BJ (cell line): ENCODE results near the gene CCT7. TPM values are rescaled to one million over a fixed set of nuclear protein-coding genes. Genes with fewer than 3 reads are reported as not detected.

Source experiments
- CTCF ChIA-PET: fragments of 350-600 bp; formaldehyde crosslinking; extraction: SDS; loops from one replicate; lab custom pipeline; 2021; ENCODE audit warnings: antibody characterized with exemption, inconsistent platforms; lab: Yijun Ruan, JAX
- POLR2A ChIA-PET: fragments of 300-600 bp; sonication (Branson Sonifier 250); formaldehyde crosslinking; extraction: SDS; loops from one replicate; lab custom pipeline; 2021; ENCODE audit warnings: antibody characterized with exemption; lab: Charles Lee
- DNase-seq: peaks from one replicate; pipeline ENCODE4 v3.0.0-alpha.2; 2011; ENCODE audit warnings: low read depth
- H3K27me3 ChIP-seq: 2 replicates; pipeline ENCODE4 v1.6.0; 2011; ENCODE audit warnings: low read length; ENCODE audit not compliant: control insufficient read depth, insufficient read depth
- H3K36me3 ChIP-seq: 2 replicates; pipeline ENCODE4 v1.5.1; 2011; ENCODE audit warnings: low read length; ENCODE audit not compliant: control insufficient read depth, insufficient read depth
- H3K4me3 ChIP-seq: 2 replicates; pipeline ENCODE4 v1.5.1; 2011; ENCODE audit warnings: low read depth, mild to moderate bottlenecking, control low read depth, low read length
- CTCF ChIP-seq: IDR thresholded peaks from 2 replicates; pipeline ENCODE4 v1.5.1; 2011; ENCODE audit warnings: low read depth, mild to moderate bottlenecking, control low read depth, inconsistent platforms, low read length, moderate library complexity; ENCODE audit not compliant: insufficient read depth
- polyA plus RNA-seq: library from polyadenylated mRNA; depleted of rRNA; stranded (reverse); fragments of >200 nt; gene quantifications from 2 replicates; pipeline ENCODE4 v1.2.3, GENCODE V29; 2011

Gene CCT7
- polyA plus RNA-seq, 1 experiment: 285 TPM

- H3K4me3 ChIP-seq: no peak overlapping the region
- no peaks in the 10 kb centered on the region for H3K36me3 ChIP-seq
- POLR2A ChIA-PET: no interaction called here
- CTCF ChIA-PET: interaction anchor here (0.7 to 4.8 kb wide), 5 partner anchors 16 to 77 kb away, joined by 3 to 30 read pairs (median 3); no protein-coding TSS in a partner anchor
- TF ChIP-seq CTCF: no peak
- peaks cover 10% of the 10 kb centered on the region for H3K27me3 ChIP-seq
- DNase-seq: no peak
These were observed 23.4 kb upstream of the CCT7 start for GRCh38 chr2:73210696-73211095.

- POLR2A ChIA-PET: no interaction called here
- Histone ChIP-seq H3K4me3 (no peak overlapping the region), H3K27me3 (peaks cover 6% of the 10 kb centered on the region), H3K36me3 (no peaks in the 10 kb centered on the region)
- no peak for DNase-seq
- CTCF ChIA-PET: interaction anchor here (0.6 to 4.8 kb wide), 27 partner anchors 8 to 352 kb away, joined by 3 to 37 read pairs (median 4); partner anchors contain the start of genes CCT7, NOTO, PRADC1 and RAB11FIP5
- no peak for TF ChIP-seq CTCF
These were observed 22.0 kb upstream of the CCT7 start for GRCh38 chr2:73212098-73212447.

GRCh38 chr2:73212448-73213176, 21.5 kb upstream of the CCT7 start:
- no peaks in the 10 kb centered on the region for H3K36me3 ChIP-seq

GRCh38 chr2:73214120-73215035, 19.7 kb upstream of the CCT7 start, which contains the start of gene SMYD5:
TSS of gene SMYD5 (plus strand) at chr2:73214245. CDS start at chr2:73214267, 22 bp downstream.
- TF ChIP-seq CTCF: no peak
- ChIA-PET POLR2A (no interaction called here), CTCF (interaction anchor here (1.2 to 4.8 kb wide), 6 partner anchors 15 to 327 kb away, joined by 3 to 37 read pairs (median 10); partner anchors contain the start of gene SPR)
- Histone ChIP-seq H3K27me3 (peaks cover 3% of the 10 kb centered on the region; the same call in 1 of the 2 replicates), H3K4me3 (peak within 1 kb of the TSS; percentile 84), H3K36me3 (no peaks in the 10 kb centered on the region)
- no peak for DNase-seq

More at GRCh38 chr2:73212448-73213176, 21.5 kb upstream of the CCT7 start:
- CTCF ChIA-PET: interaction anchor here (0.6 to 4.8 kb wide), 33 partner anchors 8 to 325 kb away, joined by 3 to 37 read pairs (median 3); partner anchors contain the start of genes CCT7, NOTO, PRADC1 and RAB11FIP5
- H3K4me3 ChIP-seq: no peak overlapping the region
- POLR2A ChIA-PET: no interaction called here
- peak; percentile 35 for DNase-seq
- TF ChIP-seq CTCF: peak; percentile 98
- peaks cover 5% of the 10 kb centered on the region; the same call in 1 of the 2 replicates for H3K27me3 ChIP-seq
